HG02763 (cell line): ENCODE measurements around the gene CREM.
"Not testable (repeated sequence)": the region's sequence is repeated elsewhere in the genome, so short reads cannot be mapped to it uniquely, and the experiment has no call there.

ENCODE experiments used
- ATAC-seq: cut with Tn5 transposase; IDR thresholded peaks from one replicate; pipeline ENCODE4 v1.9.1; 2021; ENCODE audit warnings: mild to moderate bottlenecking, moderate library complexity; ENCODE audit not compliant: unreplicated experiment

The CREM gene

GRCh38 chr10:35192645-35193249 is 66.1 kb downstream of the CREM start:
- no peak for ATAC-seq

- ATAC-seq = no peak
These were observed 67.8 kb downstream of the CREM start for GRCh38 chr10:35194471-35194870.

GRCh38 chr10:35194906-35195305 is 68.3 kb downstream of the CREM start:
- no peak for ATAC-seq

GRCh38 chr10:35195361-35196306 is 69.0 kb downstream of the CREM start:
- ATAC-seq = peak; percentile 96

- no peak for ATAC-seq
These were observed 73.8 kb downstream of the CREM start for GRCh38 chr10:35200487-35200886.

- no peak for ATAC-seq
These were observed 74.6 kb downstream of the CREM start for GRCh38 chr10:35201234-35201633.

- ATAC-seq = no peak
These were observed 75.4 kb downstream of the CREM start for GRCh38 chr10:35202050-35202449.

GRCh38 chr10:35203745-35204144 is 77.1 kb downstream of the CREM start:
- ATAC-seq = no peak

GRCh38 chr10:35204650-35205319 is 78.1 kb downstream of the CREM start:
- ATAC-seq = no peak

GRCh38 chr10:35206274-35206673 is 79.6 kb downstream of the CREM start:
- no peak for ATAC-seq

GRCh38 chr10:35208536-35208935 is 81.9 kb downstream of the CREM start:
- ATAC-seq = no peak

GRCh38 chr10:35208949-35209613 is 82.4 kb downstream of the CREM start:
- ATAC-seq = no peak

GRCh38 chr10:35210961-35211360 is 84.3 kb downstream of the CREM start:
- ATAC-seq = no peak

GRCh38 chr10:35211390-35211789 is 84.7 kb downstream of the CREM start:
- no peak for ATAC-seq

- no peak for ATAC-seq
These were observed 86.2 kb downstream of the CREM start for GRCh38 chr10:35212856-35213255.

- no peak for ATAC-seq
These were observed 87.1 kb downstream of the CREM start for GRCh38 chr10:35213699-35214098.

GRCh38 chr10:35214607-35215020 is 88.0 kb downstream of the CREM start:
- ATAC-seq = no peak

- ATAC-seq = no peak
These were observed 88.5 kb downstream of the CREM start for GRCh38 chr10:35215107-35215506.

- ATAC-seq = no peak
These were observed 89.8 kb downstream of the CREM start for GRCh38 chr10:35216303-35216905.

GRCh38 chr10:35216956-35217355 is 90.3 kb downstream of the CREM start:
- not testable (repeated sequence) for ATAC-seq

- no peak for ATAC-seq
These were observed 90.8 kb downstream of the CREM start for GRCh38 chr10:35217455-35217854.
